GM20000 (cell line): Measurements from ENCODE around the gene TIE1.

Experiments
- DNase-seq: peaks from one replicate; pipeline ENCODE4 v3.0.0; 2012; ENCODE audit warnings: low spot score
- CTCF ChIP-seq: IDR thresholded peaks from 2 replicates; pipeline ENCODE4 v1.5.1; 2012; ENCODE audit warnings: mild to moderate bottlenecking, control low read depth; ENCODE audit errors: extremely low read depth, missing control alignments

The TIE1 gene

DNA sequence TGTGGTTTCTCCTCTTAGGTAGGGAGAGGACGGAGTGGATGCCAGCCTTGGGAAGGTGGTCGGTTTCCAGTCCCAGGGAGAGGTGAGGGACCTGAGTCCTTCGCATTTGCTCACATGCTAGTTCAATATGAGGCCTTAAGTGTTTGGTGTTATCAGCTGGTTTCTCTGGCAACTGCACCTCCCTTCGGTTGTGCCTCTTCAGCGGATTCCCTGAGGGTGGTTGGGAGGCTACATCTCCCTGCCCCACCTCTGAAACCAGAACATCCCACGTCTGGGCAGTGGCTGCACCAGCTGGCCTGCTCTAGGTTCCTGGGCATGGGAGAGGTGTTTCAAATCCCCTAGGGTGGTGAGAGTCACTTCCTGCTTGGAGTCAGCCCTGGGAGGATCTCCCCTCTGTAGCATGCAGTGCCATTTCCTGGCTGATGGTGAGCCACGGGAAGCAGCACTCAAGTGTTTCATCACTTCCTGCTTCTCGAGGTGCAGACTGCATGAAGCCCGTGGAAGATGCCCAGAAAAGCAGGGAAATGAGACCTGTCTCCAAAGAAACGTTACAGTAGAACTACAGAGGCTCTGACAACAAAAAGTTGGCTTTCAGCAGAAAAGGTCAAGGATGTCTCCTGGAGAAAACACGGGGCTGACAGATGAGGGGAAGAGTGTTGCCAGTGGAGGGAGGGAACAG is 26.5 kb upstream of the TIE1 start:
- no peak for TF ChIP-seq CTCF

DNA sequence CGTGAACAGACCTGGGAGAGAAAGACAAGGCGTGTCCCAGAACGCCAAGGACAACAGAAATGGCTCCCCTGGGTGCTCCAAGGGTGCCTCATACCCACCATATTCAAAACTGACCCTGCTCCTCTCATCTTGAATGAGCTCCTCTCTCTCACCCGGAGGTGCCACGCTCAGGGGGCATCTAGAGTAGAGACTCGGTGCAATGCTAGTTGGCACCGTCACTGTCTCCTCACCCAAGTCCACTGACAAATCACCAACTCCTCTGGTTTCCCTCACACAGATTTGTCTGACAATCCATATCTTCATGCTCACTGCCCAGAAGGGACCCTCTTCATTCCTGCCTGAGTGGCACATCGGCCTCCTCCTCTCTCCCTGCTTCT is 26.0 kb upstream of the TIE1 start:
- DNase-seq, result no peak
- TF ChIP-seq CTCF, result no peak

More for the DNA sequence above, 26.5 kb upstream of the TIE1 start:
- no peak for DNase-seq

GRCh38 chr1:43275826-43276620 is 24.8 kb upstream of the TIE1 start:
- no peak for TF ChIP-seq CTCF
- DNase-seq, result no peak

GRCh38 chr1:43276673-43277072 is 24.1 kb upstream of the TIE1 start:
- TF ChIP-seq CTCF, result no peak
- DNase-seq, result no peak

GRCh38 chr1:43277116-43277876 is 23.5 kb upstream of the TIE1 start:
- no peak for TF ChIP-seq CTCF
- DNase-seq, result no peak

GRCh38 chr1:43279161-43279560 is 21.6 kb upstream of the TIE1 start:
- no peak for DNase-seq
- no peak for TF ChIP-seq CTCF

GRCh38 chr1:43279666-43280065 is 21.1 kb upstream of the TIE1 start:
- no peak for TF ChIP-seq CTCF
- DNase-seq, result no peak
